Peyer's patch (tissue), 4 donors: ENCODE measurements around the gene GPC3.

Experiments
- CTCF ChIP-seq, 6 experiments: fragments of 450-650 bp in 4 of 6; fragments of 200-600 bp in 2 of 6; sonication (generic) in 1 of 6; IDR thresholded peaks; one replicate each; pipeline ENCODE4 v1.5.1; 2017 to 2019; ENCODE audit warnings: antibody characterized with exemption in 6 of 6, mild to moderate bottlenecking in 3 of 6, moderate library complexity in 1 of 6
- POLR2A ChIP-seq, 2 donors: fragments of 450-650 bp; IDR thresholded peaks; one replicate each; pipeline ENCODE4 v1.5.1; 2017; ENCODE audit warnings: antibody characterized with exemption in 2 of 2, mild to moderate bottlenecking in 2 of 2, moderate library complexity in 2 of 2

- no peak for TF ChIP-seq CTCF (IDR thresholded peaks at IDR 0.05)
- TF ChIP-seq POLR2A (IDR thresholded peaks at IDR 0.05), result no peak
Measured at GRCh38 chrX:133928365-133928764, 57.0 kb downstream of the GPC3 start.
